Right ventricle myocardium superior (tissue), 1 donor: Measurements from ENCODE around the gene ZYG11B. TPM values are rescaled to one million over a fixed set of nuclear protein-coding genes. Genes with fewer than 3 reads are reported as not detected.
A peak's percentile ranks its signal among the peaks of the same experiment; 100 is the strongest.
"Not testable (repeated sequence)": the region's sequence is repeated elsewhere in the genome, so short reads cannot be mapped to it uniquely, and the experiment has no call there.

Source experiments
- ATAC-seq: fragments of 200-7000 bp; cut with Tn5 transposase; one replicate; pipeline ENCODE4 v1.9.1; 2020; ENCODE audit warnings: mild to moderate bottlenecking; ENCODE audit not compliant: poor library complexity
- DNase-seq: peaks from one replicate; pipeline ENCODE4 v3.0.0-alpha.2; 2020
- intact Hi-C: fragments of 100-400 bp; cut with DNase I; formaldehyde crosslinking; loops from one replicate; pipeline ENCODE4 v1.11.2; 2022
- total RNA-seq: library from RNA; stranded (reverse); fragmentation: NEBNext Ultra II Directional; extraction: Animal tissue kit (Norgen Biotek cat#: 25700); gene quantifications from one replicate; pipeline ENCODE4 v1.2.1, GENCODE V29; 2021
- donor health status: DM: no; HTN: yes; CAD: no; lungs with severe emphysema.

Gene ZYG11B
- total RNA-seq, 1 donor from 2014 or later, result 75.0 TPM

GRCh38 chr1:52748119-52748518, 21.9 kb downstream of the ZYG11B start:
- no peak for DNase-seq
- no peak for ATAC-seq
- intact Hi-C loops, result no loop called here

DNA sequence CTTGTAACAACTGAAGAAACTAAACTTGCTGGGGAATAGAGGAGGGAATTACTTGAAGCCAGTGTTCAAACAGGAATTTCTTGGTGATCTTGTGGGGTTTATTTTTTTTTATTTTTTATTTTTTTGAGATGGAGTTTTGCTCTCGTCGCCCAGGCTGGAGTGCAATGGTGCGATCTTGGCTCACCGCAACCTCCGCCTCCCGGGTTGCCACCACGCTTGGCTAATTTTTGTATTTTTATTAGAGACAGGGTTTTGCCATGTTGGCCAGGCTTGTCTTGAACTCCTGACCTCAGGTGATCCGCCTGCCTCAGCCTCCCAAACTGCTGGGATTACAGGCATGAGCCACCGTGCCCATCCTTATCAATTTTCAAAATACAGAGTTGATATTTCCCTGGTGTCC, 23.2 kb downstream of the ZYG11B start:
- ATAC-seq, DNase-seq, intact Hi-C loops: not testable (repeated sequence)

GRCh38 chr1:52750139-52750538, 23.9 kb downstream of the ZYG11B start:
- ATAC-seq, DNase-seq, intact Hi-C loops: not testable (repeated sequence)

GRCh38 chr1:52751589-52752483, 25.6 kb downstream of the ZYG11B start:
- intact Hi-C loops, result no loop called here
- ATAC-seq (peak; percentile 30), DNase-seq (no peak)

- intact Hi-C loops, result no loop called here
Measured at GRCh38 chr1:52752484-52752826, 26.2 kb downstream of the ZYG11B start.

DNA sequence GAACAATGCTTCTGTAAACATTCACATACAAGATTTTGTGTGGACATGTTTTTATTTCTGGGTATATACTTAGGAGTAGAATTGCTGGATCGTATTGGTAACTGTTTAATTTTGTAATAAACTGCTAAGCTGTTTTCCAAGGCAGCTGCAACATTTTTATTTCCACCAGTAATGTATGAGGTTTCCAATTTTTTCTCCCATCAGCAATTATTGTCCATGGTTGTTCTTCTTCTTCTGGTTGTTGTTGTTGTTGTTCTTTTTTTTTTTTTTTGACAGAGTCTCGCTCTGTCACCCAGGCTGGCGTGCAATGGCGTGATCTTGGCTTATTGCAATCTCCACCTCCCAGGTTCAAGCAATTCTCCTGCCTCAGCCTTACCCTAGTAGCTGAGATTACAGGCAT, 26.9 kb downstream of the ZYG11B start:
- no peak for DNase-seq
- ATAC-seq, result no peak
- intact Hi-C loops, result no loop called here

More at GRCh38 chr1:52752484-52752826, 26.2 kb downstream of the ZYG11B start:
- DNase-seq (no peak), ATAC-seq (no peak)

DNA sequence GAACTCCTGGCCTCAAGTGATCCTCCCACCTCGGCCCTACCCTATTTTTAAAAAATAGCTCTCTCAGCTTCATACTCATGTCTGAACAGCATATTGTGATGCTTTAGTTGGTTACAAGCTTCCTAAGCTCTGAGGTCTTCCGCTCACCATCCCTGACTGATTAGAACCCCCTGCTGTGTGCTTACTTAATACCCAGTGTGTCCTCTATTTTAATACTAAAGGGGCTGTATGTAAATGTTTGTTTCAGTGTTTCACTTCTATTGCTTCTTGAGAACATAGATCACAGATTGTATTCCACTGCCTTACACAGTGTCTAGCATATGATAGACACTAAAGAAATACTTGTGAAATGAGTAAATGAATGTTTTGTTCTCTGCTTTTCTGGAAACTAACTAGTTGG, 29.8 kb downstream of the ZYG11B start:
- DNase-seq (no peak), ATAC-seq (no peak)
- intact Hi-C loops, result no loop called here

- intact Hi-C loops, result no loop called here
- no peak for DNase-seq
- no peak for ATAC-seq
Measured at GRCh38 chr1:52759908-52760307, 33.7 kb downstream of the ZYG11B start.

- ATAC-seq (no peak), DNase-seq (no peak)
- intact Hi-C loops, result no loop called here
Measured at GRCh38 chr1:52767596-52768280, 41.5 kb downstream of the ZYG11B start.

GRCh38 chr1:52769346-52770033, 43.2 kb downstream of the ZYG11B start:
- intact Hi-C loops, result no loop called here
- no peak for DNase-seq
- peak; percentile 75 for ATAC-seq

DNA sequence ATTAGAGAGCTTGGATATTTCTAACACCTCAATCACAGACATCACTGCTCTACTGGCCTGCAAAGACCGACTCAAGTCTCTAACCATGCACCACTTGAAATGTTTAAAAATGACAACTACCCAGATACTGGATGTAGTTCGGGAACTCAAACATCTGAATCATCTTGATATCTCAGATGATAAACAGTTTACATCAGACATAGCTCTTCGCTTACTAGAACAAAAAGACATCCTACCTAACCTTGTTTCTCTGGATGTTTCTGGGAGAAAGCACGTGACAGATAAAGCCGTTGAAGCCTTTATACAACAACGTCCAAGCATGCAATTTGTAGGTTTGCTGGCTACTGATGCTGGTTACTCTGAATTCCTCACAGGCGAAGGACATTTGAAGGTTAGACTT, 45.1 kb downstream of the ZYG11B start:
- ATAC-seq (no peak), DNase-seq (no peak)
- intact Hi-C loops, result no loop called here

- intact Hi-C loops, result no loop called here
- ATAC-seq, result no peak
Measured at GRCh38 chr1:52786148-52786547, 59.9 kb downstream of the ZYG11B start.

DNA sequence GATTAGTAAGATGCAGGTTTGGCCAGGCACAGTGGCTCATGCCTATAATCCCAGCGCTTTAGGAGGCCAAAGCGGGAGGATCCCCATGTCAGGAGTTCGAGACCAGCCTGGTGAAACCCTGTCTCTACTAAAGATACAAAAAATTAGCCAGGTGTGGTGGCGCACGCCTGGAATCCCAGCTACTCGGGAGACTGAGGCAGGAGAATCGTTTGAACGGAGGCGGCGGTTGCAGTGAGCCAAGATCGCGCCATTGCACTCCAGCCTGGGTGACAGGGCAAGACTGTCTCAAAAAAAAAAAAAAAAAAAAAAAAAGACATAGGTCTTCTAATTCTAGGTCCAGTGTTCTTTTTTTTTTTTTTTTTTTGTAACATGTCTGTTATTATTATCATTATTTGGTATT, 64.2 kb downstream of the ZYG11B start:
- ATAC-seq, DNase-seq, intact Hi-C loops: not testable (repeated sequence)

More at GRCh38 chr1:52786148-52786547, 59.9 kb downstream of the ZYG11B start:
- no peak for DNase-seq

DNA sequence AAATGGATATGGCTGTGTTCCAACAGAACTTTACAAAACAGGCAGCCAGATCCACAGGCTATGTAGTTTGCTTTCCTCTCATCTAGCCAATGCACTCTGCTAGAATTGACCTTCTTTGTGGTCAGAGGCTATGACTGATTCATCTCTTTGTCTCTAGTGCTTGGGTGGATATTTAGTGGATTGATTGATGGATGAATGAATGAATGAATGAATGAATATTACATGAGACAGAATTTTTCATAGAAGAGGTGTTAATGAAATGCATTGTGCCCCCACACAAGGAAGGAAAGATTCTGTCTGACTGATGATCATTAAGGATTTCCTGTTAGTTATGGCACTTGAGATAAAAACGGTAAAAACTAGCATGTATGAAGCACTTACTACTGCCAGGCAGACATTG, 65.8 kb downstream of the ZYG11B start:
- DNase-seq (no peak), ATAC-seq (no peak)
- intact Hi-C loops, result no loop called here

- DNase-seq, ATAC-seq, intact Hi-C loops: not testable (repeated sequence)
Measured at GRCh38 chr1:52793717-52794116, 67.5 kb downstream of the ZYG11B start.

GRCh38 chr1:52795464-52795863, 69.2 kb downstream of the ZYG11B start:
- ATAC-seq (peak; percentile 29), DNase-seq (no peak)
- intact Hi-C loops, result no loop called here

GRCh38 chr1:52798331-52798730, 72.1 kb downstream of the ZYG11B start:
- no peak for DNase-seq
- ATAC-seq, result no peak
- intact Hi-C loops, result no loop called here

DNA sequence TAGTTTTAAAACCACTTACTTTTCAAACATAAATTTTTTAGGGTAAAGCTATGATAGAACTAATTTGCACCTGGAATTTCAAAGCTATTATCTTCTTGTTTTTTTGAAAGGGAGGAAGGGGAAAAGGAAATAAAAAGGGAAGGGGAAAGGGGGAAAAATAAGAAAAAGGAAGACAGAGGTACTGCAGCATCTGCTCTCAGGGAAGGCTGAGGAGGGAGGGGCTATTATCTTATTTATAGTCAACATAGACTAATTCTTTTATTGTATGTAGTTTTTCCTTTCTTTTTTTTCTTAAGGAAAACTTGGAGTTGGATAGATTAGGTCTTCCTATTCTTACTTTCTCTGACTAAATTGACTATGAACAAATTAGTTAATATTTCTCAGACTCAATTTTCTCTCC, 74.8 kb downstream of the ZYG11B start:
- ATAC-seq (no peak), DNase-seq (no peak)
- intact Hi-C loops, result no loop called here

- DNase-seq, intact Hi-C loops, ATAC-seq: not testable (repeated sequence)
Measured at GRCh38 chr1:52804083-52804482, 77.8 kb downstream of the ZYG11B start.
